SK-N-SH (cell line): ENCODE data around the gene BEX1. TPM values are rescaled to one million over a fixed set of nuclear protein-coding genes. Genes with fewer than 3 reads are reported as not detected.

ENCODE experiments used
- CTCF ChIA-PET: fragments of 300-600, 350-600 bp; formaldehyde crosslinking; extraction: SDS; loops from one replicate; lab custom pipeline; 2021; lab: Yijun Ruan, JAX
- POLR2A ChIA-PET: fragments of 350-600 bp; sonication (Branson Sonifier 250); formaldehyde crosslinking; extraction: SDS; loops from one replicate; lab custom pipeline; 2020; ENCODE audit warnings: antibody characterized with exemption, inconsistent platforms; lab: Yijun Ruan, JAX
- DNase-seq: peaks from one replicate; pipeline ENCODE4 v3.0.0; 2012
- H2AFZ ChIP-seq: fragments of 200-600 bp; sonication (generic); 2 replicates; pipeline ENCODE4 v1.8.1; 2016; ENCODE audit warnings: antibody characterized with exemption, mild to moderate bottlenecking, low read depth
- H3F3A ChIP-seq: fragments of 200-600 bp; sonication (generic); replicated peaks from 2 replicates; pipeline ENCODE3; 2016; ENCODE audit warnings: antibody characterized with exemption, mild to moderate bottlenecking; ENCODE audit not compliant: insufficient read depth
- H3K27ac ChIP-seq, 2 experiments: fragments of 200-500 bp in 1 of 2; fragments of 200-600 bp in 1 of 2; sonication (Bioruptor generic) in 1 of 2; sonication (generic), shearing (Covaris generic) in 1 of 2; 2 replicates each; pipeline versions ENCODE4 v1.5.1 to v1.6.1; 2014 to 2016; ENCODE audit warnings: low read depth in 2 of 2, inconsistent platforms in 1 of 2, low read length in 1 of 2, mild to moderate bottlenecking in 1 of 2, mixed read lengths in 1 of 2
- H3K27me3 ChIP-seq: fragments of 200-600 bp; sonication (generic), shearing (Covaris generic); 2 replicates; pipeline ENCODE4 v1.6.1; 2016; ENCODE audit warnings: mixed run types; ENCODE audit not compliant: insufficient read depth
- H3K36me3 ChIP-seq, 2 experiments: fragments of 200-500 bp in 1 of 2; fragments of 200-600 bp in 1 of 2; sonication (Bioruptor generic) in 1 of 2; sonication (generic) in 1 of 2; replicated peaks in 1 of 2; 2 replicates each; pipeline versions ENCODE3 to v1.5.1; 2014 to 2016; ENCODE audit warnings: low read length in 1 of 2, mild to moderate bottlenecking in 1 of 2; ENCODE audit not compliant: insufficient read depth in 2 of 2, control insufficient read depth in 1 of 2
- H3K4me1 ChIP-seq, 2 experiments: fragments of 200-500 bp in 1 of 2; fragments of 200-600 bp in 1 of 2; sonication (Bioruptor generic) in 1 of 2; sonication (generic), shearing (Covaris generic) in 1 of 2; 2 replicates each; pipeline versions ENCODE4 v1.5.1 to v1.6.1; 2014 to 2016; ENCODE audit warnings: low read depth in 1 of 2, low read length in 1 of 2, mixed run types in 1 of 2; ENCODE audit not compliant: insufficient read depth in 2 of 2, control insufficient read depth in 1 of 2
- H3K4me2 ChIP-seq: fragments of 200-600 bp; sonication (generic), shearing (Covaris generic); 2 replicates; pipeline ENCODE4 v1.6.1; 2017; ENCODE audit warnings: mixed run types
- H3K4me3 ChIP-seq, 2 experiments: fragments of 200-500 bp in 1 of 2; fragments of 200-600 bp in 1 of 2; sonication (Bioruptor generic) in 1 of 2; sonication (generic), shearing (Covaris generic) in 1 of 2; 2 replicates each; pipeline versions ENCODE4 v1.5.1 to v1.8.1; 2014 to 2016; ENCODE audit warnings: low read depth in 2 of 2, inconsistent platforms in 1 of 2, low read length in 1 of 2, mild to moderate bottlenecking in 1 of 2, mixed read lengths in 1 of 2, moderate library complexity in 1 of 2
- H3K79me2 ChIP-seq: fragments of 200-600 bp; sonication (generic); 2 replicates; pipeline ENCODE4 v1.8.1; 2017; ENCODE audit warnings: mild to moderate bottlenecking; ENCODE audit not compliant: insufficient read depth
- H3K9ac ChIP-seq: fragments of 200-600 bp; sonication (generic); 2 replicates; pipeline ENCODE4 v1.6.1; 2017; ENCODE audit warnings: mixed run types
- H3K9me2 ChIP-seq: fragments of 200-600 bp; sonication (generic); 2 replicates; pipeline ENCODE4 v1.6.1; 2017; ENCODE audit warnings: mixed run types
- H3K9me3 ChIP-seq: fragments of 200-600 bp; sonication (generic); 2 replicates; pipeline ENCODE4 v1.6.1; 2017; ENCODE audit warnings: mixed run types, mild to moderate bottlenecking, moderate library complexity
- H4K20me1 ChIP-seq: fragments of 200-600 bp; sonication (generic); 2 replicates; pipeline ENCODE4 v1.6.1; 2017; ENCODE audit warnings: mild to moderate bottlenecking, mixed run types; ENCODE audit not compliant: insufficient read depth
- CHD2 ChIP-seq: fragments of 150-350 bp; IDR thresholded peaks from 2 replicates; pipeline ENCODE4 v1.6.1; 2018; ENCODE audit warnings: low read length; ENCODE audit not compliant: partially characterized antibody
- ELF1 ChIP-seq: IDR thresholded peaks from 2 replicates; pipeline ENCODE4 v1.4.0; 2012
- EP300 ChIP-seq, 2 experiments: IDR thresholded peaks; 2 replicates each; pipeline versions ENCODE4 v1.4.0 to v1.6.1; 2012; ENCODE audit warnings: borderline replicate concordance in 1 of 2, low read depth in 1 of 2, low read length in 1 of 2
- EZH2phosphoT487 ChIP-seq: fragments of 200-600 bp; sonication (generic); IDR thresholded peaks from 2 replicates; pipeline ENCODE4 v1.6.1; 2017; ENCODE audit warnings: low read depth, mixed run types, mild to moderate bottlenecking, antibody characterized with exemption, moderate library complexity, borderline replicate concordance
- FOXJ3 ChIP-seq: sonication (generic); formaldehyde crosslinking; IDR thresholded peaks from 2 replicates; pipeline ENCODE4 v1.5.1; 2020; ENCODE audit warnings: mild to moderate bottlenecking, missing genetic modification reagents
- JUND ChIP-seq: IDR thresholded peaks from 2 replicates; pipeline ENCODE4 v1.4.0; 2012
- MXI1 ChIP-seq: IDR thresholded peaks from 2 replicates; pipeline ENCODE4 v1.6.1; 2012; ENCODE audit warnings: mild to moderate bottlenecking, low read depth, low read length, improper control_type of control experiment
- NRF1 ChIP-seq: IDR thresholded peaks from 2 replicates; pipeline ENCODE4 v1.6.1; 2012; ENCODE audit warnings: low read depth, mild to moderate bottlenecking, low read length
- POLR2AphosphoS5 ChIP-seq: IDR thresholded peaks from 2 replicates; pipeline ENCODE4 v1.6.1; 2012; ENCODE audit warnings: low read depth, low read length
- RAD21 ChIP-seq: IDR thresholded peaks from 2 replicates; pipeline ENCODE4 v1.6.1; 2012; ENCODE audit warnings: mild to moderate bottlenecking, low read length
- RFX5 ChIP-seq: IDR thresholded peaks from 2 replicates; pipeline ENCODE4 v1.6.1; 2012; ENCODE audit warnings: mild to moderate bottlenecking, improper control_type of control experiment, low read length
- SMC3 ChIP-seq: IDR thresholded peaks from 2 replicates; pipeline ENCODE4 v1.6.1; 2012; ENCODE audit warnings: low read depth, low read length, improper control_type of control experiment
- TCF12 ChIP-seq: IDR thresholded peaks from 2 replicates; pipeline ENCODE4 v1.4.0; 2012
- WGBS: methylation state at CpG from one replicate; pipeline ENCODE4 v1.1.6; 2017; ENCODE audit warnings: low lambda C conversion rate; 5-methylcytosine and 5-hydroxymethylcytosine counted together
- polyA plus RNA-seq, 3 experiments: library from polyadenylated mRNA; depleted of rRNA; stranded (reverse); fragments of >200 nt; gene quantifications; 2 replicates each; pipeline ENCODE4 v1.2.3, GENCODE V29; 2012
- TF ChIP-seq, protein P1 (sequence below): IDR thresholded peaks from 2 replicates; pipeline ENCODE4 v1.4.0; 2012; ENCODE audit warnings: low read depth, borderline replicate concordance
- TF ChIP-seq, protein P2 (sequence below): fragments of 150-350 bp; IDR thresholded peaks from 2 replicates; pipeline ENCODE4 v1.6.1; 2017; ENCODE audit warnings: antibody characterized with exemption, low read length, low read depth, borderline replicate concordance
- TF ChIP-seq, protein P3 (sequence below): IDR thresholded peaks from 2 replicates; pipeline ENCODE4 v1.4.0; 2012; ENCODE audit warnings: low read depth
- TF ChIP-seq, protein P4 (sequence below): IDR thresholded peaks from 2 replicates; pipeline ENCODE4 v1.6.1; 2012; ENCODE audit warnings: mild to moderate bottlenecking, low read depth, low read length, moderate library complexity
- TF ChIP-seq, protein P5 (sequence below): fragments of 200-600 bp; sonication (generic); IDR thresholded peaks from 2 replicates; pipeline ENCODE4 v1.6.1; 2017; ENCODE audit warnings: antibody characterized with exemption, mild to moderate bottlenecking, moderate library complexity

Gene BEX1
- polyA plus RNA-seq, 1 of the 3 experiments (the other 2 are of a cell fraction) = 206 TPM

DNA sequence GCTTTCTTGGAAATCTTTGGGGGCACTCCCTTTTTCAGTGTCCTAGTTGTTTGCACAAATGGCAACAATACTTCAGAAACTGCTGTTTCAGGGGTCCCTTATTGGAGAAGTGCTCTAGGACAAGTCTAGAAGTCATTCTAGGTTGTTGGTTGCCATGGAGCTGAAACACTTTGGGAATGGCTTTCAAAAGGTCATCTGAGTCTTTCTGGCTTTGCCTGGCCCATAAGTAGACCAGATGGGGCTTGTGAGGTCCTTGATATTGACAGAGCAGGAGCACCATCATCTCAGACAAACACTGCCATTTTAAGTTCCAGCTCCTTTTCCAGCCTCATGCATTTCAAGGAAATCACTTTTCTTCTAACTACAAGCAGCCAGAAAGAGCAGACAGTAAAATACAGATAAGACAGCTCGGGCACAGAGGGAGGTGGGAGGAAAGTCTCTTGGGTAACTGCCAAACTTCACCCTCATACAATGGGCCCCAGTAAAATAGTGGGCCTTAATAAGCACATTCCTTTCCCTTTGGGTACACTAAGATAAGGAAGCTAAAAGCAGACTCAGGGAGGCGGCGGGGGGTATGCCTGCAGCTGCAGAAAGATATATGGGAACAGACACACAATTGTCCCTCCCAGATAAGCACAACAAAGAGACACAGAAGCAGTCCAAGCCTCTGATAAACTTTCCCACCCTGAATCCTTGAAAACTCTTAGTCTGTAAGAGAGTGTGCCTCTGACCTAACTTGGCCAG, 37.5 kb upstream of the BEX1 start:
- Histone ChIP-seq H3K9ac (no peak overlapping the region), H3K4me1 (no peaks in the 10 kb centered on the region), H3F3A (no peaks in the 10 kb centered on the region)
- CTCF ChIA-PET = no interaction called here
- no peak for TF ChIP-seq TCF12
- TF ChIP-seq, protein P1, sequence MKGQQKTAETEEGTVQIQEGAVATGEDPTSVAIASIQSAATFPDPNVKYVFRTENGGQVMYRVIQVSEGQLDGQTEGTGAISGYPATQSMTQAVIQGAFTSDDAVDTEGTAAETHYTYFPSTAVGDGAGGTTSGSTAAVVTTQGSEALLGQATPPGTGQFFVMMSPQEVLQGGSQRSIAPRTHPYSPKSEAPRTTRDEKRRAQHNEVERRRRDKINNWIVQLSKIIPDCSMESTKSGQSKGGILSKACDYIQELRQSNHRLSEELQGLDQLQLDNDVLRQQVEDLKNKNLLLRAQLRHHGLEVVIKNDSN = no peak
- TF ChIP-seq, protein P2, sequence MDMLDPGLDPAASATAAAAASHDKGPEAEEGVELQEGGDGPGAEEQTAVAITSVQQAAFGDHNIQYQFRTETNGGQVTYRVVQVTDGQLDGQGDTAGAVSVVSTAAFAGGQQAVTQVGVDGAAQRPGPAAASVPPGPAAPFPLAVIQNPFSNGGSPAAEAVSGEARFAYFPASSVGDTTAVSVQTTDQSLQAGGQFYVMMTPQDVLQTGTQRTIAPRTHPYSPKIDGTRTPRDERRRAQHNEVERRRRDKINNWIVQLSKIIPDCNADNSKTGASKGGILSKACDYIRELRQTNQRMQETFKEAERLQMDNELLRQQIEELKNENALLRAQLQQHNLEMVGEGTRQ = no peak
- TF ChIP-seq CHD2 = no peak
- no peak for TF ChIP-seq RFX5
- TF ChIP-seq ELF1 = no peak
- no peak for TF ChIP-seq EP300 (IDR thresholded peaks at IDR 0.05; ENCODE audit: borderline replicate concordance in 1 of 2, low read depth in 1 of 2, low read length in 1 of 2)
- TF ChIP-seq, protein P3, sequence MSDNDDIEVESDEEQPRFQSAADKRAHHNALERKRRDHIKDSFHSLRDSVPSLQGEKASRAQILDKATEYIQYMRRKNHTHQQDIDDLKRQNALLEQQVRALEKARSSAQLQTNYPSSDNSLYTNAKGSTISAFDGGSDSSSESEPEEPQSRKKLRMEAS = no peak
- TF ChIP-seq, protein P4, sequence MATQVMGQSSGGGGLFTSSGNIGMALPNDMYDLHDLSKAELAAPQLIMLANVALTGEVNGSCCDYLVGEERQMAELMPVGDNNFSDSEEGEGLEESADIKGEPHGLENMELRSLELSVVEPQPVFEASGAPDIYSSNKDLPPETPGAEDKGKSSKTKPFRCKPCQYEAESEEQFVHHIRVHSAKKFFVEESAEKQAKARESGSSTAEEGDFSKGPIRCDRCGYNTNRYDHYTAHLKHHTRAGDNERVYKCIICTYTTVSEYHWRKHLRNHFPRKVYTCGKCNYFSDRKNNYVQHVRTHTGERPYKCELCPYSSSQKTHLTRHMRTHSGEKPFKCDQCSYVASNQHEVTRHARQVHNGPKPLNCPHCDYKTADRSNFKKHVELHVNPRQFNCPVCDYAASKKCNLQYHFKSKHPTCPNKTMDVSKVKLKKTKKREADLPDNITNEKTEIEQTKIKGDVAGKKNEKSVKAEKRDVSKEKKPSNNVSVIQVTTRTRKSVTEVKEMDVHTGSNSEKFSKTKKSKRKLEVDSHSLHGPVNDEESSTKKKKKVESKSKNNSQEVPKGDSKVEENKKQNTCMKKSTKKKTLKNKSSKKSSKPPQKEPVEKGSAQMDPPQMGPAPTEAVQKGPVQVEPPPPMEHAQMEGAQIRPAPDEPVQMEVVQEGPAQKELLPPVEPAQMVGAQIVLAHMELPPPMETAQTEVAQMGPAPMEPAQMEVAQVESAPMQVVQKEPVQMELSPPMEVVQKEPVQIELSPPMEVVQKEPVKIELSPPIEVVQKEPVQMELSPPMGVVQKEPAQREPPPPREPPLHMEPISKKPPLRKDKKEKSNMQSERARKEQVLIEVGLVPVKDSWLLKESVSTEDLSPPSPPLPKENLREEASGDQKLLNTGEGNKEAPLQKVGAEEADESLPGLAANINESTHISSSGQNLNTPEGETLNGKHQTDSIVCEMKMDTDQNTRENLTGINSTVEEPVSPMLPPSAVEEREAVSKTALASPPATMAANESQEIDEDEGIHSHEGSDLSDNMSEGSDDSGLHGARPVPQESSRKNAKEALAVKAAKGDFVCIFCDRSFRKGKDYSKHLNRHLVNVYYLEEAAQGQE = no peak
- no peak for TF ChIP-seq MXI1
- TF ChIP-seq JUND = no peak
- no peak for TF ChIP-seq SMC3
- TF ChIP-seq RAD21 = no peak
- TF ChIP-seq POLR2AphosphoS5 = no peak
- no peak for TF ChIP-seq EZH2phosphoT487
- no peak for TF ChIP-seq NRF1
- TF ChIP-seq, protein P5, sequence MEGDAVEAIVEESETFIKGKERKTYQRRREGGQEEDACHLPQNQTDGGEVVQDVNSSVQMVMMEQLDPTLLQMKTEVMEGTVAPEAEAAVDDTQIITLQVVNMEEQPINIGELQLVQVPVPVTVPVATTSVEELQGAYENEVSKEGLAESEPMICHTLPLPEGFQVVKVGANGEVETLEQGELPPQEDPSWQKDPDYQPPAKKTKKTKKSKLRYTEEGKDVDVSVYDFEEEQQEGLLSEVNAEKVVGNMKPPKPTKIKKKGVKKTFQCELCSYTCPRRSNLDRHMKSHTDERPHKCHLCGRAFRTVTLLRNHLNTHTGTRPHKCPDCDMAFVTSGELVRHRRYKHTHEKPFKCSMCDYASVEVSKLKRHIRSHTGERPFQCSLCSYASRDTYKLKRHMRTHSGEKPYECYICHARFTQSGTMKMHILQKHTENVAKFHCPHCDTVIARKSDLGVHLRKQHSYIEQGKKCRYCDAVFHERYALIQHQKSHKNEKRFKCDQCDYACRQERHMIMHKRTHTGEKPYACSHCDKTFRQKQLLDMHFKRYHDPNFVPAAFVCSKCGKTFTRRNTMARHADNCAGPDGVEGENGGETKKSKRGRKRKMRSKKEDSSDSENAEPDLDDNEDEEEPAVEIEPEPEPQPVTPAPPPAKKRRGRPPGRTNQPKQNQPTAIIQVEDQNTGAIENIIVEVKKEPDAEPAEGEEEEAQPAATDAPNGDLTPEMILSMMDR = no peak
- no peak for TF ChIP-seq FOXJ3 (CRISPR knock-in tag)
- TF ChIP-seq, all 33 proteins: peak for 0
- Histone ChIP-seq H3K79me2 (no peaks in the 10 kb centered on the region), H3K36me3 (no peaks in the 10 kb centered on the region), H3K27me3 (no peaks in the 10 kb centered on the region; the same call in 1 of the 2 replicates), H3K4me3 (no peak overlapping the region), H2AFZ (no peak overlapping the region), H3K4me2 (no peak overlapping the region), H3K27ac (no peak overlapping the region), H3K9me3 (no peaks in the 10 kb centered on the region), H3K9me2 (no peaks in the 10 kb centered on the region), H4K20me1 (no peaks in the 10 kb centered on the region)
- no peak for DNase-seq
- whole genome bisulfite sequencing = 54% methylated on average over 3 of the region's 3 CpGs
- POLR2A ChIA-PET = no interaction called here
